HFF-Myc (cell line): Measurements from ENCODE around the gene ATRNL1.
"Not testable (repeated sequence)": the region's sequence is repeated elsewhere in the genome, so short reads cannot be mapped to it uniquely, and the experiment has no call there.

ENCODE experiments used
- DNase-seq: peaks from one replicate; pipeline ENCODE4 v3.0.0-alpha.2; 2011; ENCODE audit warnings: low read depth; ENCODE audit errors: extremely low read depth
- H3K4me3 ChIP-seq: replicated peaks from 2 replicates; pipeline ENCODE4 v1.5.1; 2011; ENCODE audit warnings: low read depth, mild to moderate bottlenecking, control low read depth, low read length
- TF ChIP-seq, protein P1 (sequence below): IDR thresholded peaks from 2 replicates; pipeline ENCODE4 v1.5.1; 2012; ENCODE audit warnings: mild to moderate bottlenecking, low read depth, low read length, control low read depth; ENCODE audit errors: missing control alignments

The ATRNL1 gene

GRCh38 chr10:115745943-115746342, 652.8 kb downstream of the ATRNL1 start:
- H3K4me3 ChIP-seq: no peak overlapping the region
- DNase-seq: no peak
- TF ChIP-seq, protein P1, sequence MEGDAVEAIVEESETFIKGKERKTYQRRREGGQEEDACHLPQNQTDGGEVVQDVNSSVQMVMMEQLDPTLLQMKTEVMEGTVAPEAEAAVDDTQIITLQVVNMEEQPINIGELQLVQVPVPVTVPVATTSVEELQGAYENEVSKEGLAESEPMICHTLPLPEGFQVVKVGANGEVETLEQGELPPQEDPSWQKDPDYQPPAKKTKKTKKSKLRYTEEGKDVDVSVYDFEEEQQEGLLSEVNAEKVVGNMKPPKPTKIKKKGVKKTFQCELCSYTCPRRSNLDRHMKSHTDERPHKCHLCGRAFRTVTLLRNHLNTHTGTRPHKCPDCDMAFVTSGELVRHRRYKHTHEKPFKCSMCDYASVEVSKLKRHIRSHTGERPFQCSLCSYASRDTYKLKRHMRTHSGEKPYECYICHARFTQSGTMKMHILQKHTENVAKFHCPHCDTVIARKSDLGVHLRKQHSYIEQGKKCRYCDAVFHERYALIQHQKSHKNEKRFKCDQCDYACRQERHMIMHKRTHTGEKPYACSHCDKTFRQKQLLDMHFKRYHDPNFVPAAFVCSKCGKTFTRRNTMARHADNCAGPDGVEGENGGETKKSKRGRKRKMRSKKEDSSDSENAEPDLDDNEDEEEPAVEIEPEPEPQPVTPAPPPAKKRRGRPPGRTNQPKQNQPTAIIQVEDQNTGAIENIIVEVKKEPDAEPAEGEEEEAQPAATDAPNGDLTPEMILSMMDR: no peak

DNA sequence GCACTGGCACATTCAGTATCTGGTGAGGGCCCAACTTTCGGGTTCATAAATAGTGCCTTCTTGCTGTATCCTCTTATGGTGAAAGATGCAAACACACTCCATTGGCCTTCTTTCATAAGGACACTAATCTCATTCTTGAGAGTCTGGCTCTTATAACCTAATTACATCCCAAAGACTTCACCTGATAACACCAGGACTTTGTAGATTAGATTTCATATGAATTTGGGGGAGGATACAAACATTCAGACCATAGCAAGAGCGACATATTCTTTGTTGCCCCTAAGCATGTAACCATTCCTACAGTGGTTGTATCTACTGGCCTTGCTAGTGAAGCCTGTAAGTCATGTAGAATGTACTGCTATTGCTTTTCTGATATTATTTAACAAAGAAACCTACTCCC, 654.6 kb downstream of the ATRNL1 start:
- no peak for DNase-seq
- no peak overlapping the region for H3K4me3 ChIP-seq
- TF ChIP-seq, protein P1: no peak

DNA sequence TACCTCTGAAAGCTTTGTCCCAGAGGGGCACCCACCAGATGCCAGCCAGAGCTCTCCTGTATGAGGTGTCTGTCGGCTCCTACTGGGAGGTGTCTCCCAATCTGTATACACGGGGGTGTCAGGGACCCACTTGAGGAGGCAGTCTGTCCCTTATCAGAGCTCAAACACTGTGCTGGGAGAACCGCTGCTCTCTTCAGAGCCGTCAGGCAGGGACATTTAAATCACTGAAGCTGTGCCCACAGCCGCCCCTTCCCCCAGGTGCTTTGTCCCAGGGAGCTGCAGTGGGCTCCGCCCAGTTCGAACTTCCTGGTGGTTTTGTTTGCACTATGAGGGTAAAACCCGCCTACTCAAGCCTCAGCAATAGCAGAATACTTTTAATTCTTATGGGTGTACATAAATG, 665.3 kb downstream of the ATRNL1 start:
- H3K4me3 ChIP-seq, DNase-seq: not testable (repeated sequence)

GRCh38 chr10:115760131-115760530, 667.0 kb downstream of the ATRNL1 start:
- TF ChIP-seq, protein P1: no peak
- no peak for DNase-seq
- H3K4me3 ChIP-seq: no peak overlapping the region

DNA sequence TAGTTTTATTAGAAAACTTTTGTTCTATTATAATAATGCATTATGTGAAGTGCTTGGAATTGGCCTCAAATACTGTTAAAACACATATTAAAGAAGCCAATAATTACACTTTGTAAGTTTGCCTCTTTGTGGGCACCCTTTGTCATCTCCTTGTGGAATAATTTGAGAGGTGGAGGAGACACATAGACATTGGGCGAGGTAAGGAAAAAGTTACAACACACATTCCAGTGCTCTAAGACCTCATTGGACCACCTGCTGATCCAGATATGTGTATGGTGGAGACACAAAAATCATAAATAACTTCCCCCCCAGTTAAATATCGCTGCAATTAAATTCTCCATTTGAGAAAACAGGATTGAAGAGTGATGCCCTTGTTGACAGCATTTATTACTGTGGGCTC, 668.0 kb downstream of the ATRNL1 start:
- H3K4me3 ChIP-seq: no peak overlapping the region
- no peak for DNase-seq
- TF ChIP-seq, protein P1: no peak

DNA sequence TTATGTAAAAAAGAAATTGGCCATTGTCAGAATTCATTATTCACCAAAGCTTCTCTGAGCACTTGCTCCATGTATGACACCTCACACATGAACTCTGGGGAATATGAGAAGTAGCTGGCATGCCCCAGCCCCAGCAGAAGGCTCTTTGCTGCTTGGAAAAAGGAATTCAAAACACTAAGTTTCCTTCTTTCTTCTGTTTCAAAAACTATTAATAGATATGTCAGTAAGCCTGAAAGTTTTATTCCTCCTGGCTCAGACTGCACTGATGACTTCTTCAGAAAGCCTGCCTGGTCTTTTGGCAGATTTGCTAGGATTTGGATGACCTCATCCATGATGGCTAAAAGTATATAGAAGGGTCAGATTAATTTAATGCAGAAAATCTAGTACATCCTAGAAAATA, 668.9 kb downstream of the ATRNL1 start:
- DNase-seq: no peak
- TF ChIP-seq, protein P1: no peak
- H3K4me3 ChIP-seq: no peak overlapping the region

GRCh38 chr10:115771755-115772154, 678.6 kb downstream of the ATRNL1 start:
- H3K4me3 ChIP-seq: no peak overlapping the region
- TF ChIP-seq, protein P1: no peak
- DNase-seq: no peak

DNA sequence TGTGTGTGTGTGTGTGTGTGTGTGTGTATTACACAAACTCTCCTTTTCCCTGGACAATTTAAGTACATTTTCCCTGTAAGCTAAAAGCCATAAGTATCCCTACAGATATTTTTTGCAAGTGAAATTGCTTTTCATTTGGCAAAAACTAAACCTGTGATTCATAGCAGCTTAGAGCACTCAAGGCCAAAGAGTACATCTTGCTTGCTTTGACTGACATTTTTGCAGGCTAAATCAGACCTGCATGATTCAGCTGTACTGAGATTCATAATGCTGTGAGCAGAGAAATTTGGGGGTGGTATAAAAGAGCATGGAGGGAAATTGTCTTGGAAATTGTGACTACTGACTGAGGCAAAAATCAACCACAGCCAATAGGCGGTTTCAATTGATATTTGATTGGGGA, 679.4 kb downstream of the ATRNL1 start:
- H3K4me3 ChIP-seq: no peak overlapping the region
- no peak for DNase-seq
- TF ChIP-seq, protein P1: no peak
